GM18498 (cell line): Measurements from ENCODE around the gene DNAI2.

Source experiments
- ATAC-seq: cut with Tn5 transposase; IDR thresholded peaks from one replicate; pipeline ENCODE4 v1.9.1; 2021; ENCODE audit warnings: mild to moderate bottlenecking, moderate library complexity; ENCODE audit not compliant: unreplicated experiment

The DNAI2 gene

DNA sequence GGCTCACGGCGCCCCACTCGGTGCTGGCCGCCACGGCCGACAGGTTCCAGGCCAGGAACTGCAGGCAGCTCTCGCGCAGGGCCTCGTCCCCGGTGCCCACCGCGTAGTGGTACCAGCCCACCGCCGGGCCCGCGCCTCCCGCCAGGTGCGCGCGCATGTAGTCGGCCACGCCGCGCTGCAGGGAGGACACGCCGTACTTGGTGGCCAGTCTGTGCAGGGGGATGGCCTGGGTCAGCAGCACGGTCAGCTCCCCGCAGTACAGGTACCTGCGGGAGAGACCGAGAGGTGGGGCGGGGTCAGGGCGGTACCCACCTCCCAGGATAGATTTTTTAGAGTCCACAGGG is 83.4 kb downstream of the DNAI2 start:
- no peak for ATAC-seq

DNA sequence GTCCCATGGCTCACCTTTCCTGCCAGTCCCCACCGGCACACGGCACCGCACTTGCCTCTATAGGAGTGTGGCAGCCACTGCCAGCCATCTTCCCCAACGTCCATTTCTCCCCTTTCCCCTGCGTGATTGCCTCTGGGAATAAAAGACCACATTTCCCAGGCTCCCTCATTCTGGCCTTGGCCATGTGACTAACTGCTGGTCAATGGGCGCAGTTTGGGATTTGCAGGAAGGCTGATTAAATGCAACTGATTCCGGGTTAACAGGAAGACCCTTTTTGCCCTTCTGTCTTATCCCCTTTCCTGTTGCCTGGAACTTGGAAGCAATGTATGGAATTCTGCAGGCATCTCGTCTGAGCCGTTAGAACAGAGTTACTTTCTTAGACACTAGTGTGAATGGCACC is 84.7 kb downstream of the DNAI2 start:
- ATAC-seq = no peak

DNA sequence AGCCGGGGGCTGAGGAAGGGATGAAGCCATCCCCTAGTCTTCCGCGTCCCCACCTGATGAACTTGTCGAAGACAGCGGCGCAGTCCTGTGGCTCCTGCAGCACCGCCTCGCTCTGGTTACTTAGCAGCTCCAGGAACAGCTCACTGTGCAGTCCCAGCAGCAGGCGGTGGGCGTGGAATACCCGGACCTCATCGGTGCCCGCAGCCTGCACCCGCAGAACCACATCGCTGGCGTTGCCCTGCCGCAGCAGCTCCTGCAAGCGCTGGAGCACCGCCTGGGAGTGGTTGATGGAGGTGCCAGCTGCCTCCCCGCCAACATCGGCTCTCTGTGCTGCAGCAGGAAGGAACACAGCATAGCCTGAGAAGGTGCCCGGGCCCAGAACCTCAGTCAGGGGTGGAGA is 85.9 kb downstream of the DNAI2 start:
- ATAC-seq = no peak

DNA sequence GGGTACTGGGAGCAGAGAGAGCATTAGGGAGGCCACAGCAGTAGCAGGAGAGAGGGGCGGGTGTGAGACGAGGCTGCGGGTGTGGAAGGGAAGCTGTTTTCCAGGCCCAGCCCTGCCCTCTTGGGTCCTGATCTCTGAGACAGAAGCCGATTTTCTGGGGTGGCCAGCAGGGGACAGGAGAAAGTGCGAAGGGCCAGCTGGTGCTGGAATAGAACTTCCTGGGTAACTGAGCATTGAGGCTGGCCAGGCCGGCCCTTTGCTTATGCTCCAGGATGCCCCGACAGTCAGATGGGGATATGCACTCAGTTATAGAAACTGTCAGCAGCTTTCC is 86.8 kb downstream of the DNAI2 start:
- ATAC-seq = no peak

DNA sequence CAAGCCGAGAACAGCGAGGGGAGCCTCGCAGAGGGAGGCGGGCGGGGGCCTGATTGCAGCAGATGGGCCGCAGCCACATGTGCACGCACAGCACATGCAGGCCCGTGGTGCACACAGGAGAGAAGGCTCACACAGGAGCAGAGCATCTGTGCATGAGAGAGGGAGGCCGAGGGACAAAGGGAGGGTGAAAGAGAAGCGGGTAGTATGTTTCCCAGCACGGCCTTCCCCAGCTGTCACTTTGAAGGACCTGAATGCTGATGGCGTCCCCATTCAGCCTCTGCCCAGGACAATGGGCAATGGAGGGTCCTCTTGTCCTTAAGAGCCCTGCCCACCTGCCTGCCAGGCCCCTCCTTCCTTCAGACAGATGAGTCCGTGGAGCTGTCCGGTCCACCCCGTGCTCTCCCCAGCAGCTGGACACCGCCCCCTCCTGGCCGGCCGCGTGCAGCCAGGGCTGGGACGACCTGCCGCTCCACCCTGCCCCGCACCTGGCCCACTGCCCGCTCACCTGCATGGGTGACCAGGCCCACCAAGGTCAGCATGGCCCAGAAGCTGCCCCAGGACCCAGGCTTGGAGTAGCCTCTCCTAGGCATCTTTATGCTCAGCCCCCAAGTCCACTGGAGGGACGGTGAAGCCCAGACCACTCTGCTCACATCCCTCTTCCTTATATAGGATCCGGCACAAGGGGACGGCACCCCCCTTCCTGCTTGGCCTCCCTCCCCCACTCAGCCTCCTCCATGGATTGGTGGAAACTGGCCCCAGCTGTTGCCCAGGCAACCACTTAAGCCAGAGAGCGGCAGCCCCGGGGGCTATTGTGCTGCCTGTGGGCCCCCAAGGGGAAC is 87.4 kb downstream of the DNAI2 start, which contains the start of gene BTBD17:
TSS of gene BTBD17 (minus strand) at position 639 of the 839 bp plus-strand sequence. CDS start at position 590, 49 bp downstream.
- no peak for ATAC-seq

DNA sequence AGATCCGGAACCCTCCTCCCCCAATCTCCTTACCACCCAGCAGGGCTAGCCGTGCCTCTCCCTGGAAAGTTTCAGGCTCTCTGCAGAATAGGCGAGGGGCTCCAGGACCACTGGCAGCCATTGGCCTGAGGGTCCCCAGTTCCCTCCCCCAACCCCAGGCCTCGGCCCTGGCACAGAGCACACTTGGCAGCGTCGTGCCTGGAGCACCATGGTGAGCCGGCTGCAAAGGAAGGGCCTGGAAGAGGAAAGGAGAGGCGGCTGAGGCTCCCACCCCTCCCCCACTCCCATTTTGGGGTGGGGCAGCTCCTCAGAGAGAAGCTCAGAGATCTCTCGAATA is 88.0 kb downstream of the DNAI2 start:
- no peak for ATAC-seq

DNA sequence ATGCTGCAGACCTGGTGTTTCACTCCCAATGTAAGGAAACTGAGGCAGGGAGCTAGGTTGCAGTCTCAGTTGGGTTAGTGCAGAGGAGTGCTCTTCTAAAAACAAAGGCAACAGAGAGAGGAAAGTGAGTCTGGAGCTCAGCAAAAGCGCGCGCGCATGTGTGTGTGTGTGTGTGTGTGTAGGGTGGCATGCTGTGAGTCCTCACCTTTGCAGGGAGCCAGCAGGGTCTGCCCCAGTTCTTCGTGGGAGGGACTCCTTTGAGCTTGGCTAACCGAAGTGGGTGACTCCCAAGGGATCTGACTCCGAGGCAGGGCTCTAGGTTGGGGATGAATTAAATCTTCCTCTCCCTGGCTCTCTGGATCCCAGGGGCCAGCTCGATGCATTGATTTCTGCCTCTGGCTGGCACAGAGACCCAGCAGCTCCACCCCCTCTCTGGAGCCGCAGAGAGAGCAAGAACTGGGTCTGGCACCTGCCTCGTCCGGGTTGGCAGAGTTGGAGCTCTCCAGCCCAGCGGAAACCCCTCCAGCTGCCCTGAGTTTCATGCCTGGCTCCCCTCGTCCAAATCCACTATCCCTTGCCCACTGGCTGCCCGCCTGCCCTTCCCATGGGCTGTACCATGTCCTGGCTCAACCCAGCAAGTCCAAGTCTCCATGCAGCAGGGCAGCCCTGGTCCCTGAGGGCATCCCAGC is 88.9 kb downstream of the DNAI2 start:
- no peak for ATAC-seq
